Breast epithelium (tissue), 3 donors: ENCODE results near the gene TYROBP.

Experiments
- POLR2A ChIP-seq: fragments of 450-650 bp; IDR thresholded peaks from one replicate; pipeline ENCODE4 v1.6.1; 2016; ENCODE audit warnings: antibody characterized with exemption, mild to moderate bottlenecking, moderate library complexity
- POLR2AphosphoS5 ChIP-seq, 3 donors: sonication (generic); formaldehyde crosslinking; IDR thresholded peaks; one replicate each; pipeline ENCODE4 v1.6.1; 2017; ENCODE audit warnings: antibody characterized with exemption in 3 of 3
- TF ChIP-seq, protein P1 (sequence below), 3 donors: fragments of 450-650 bp; IDR thresholded peaks; one replicate each; pipeline ENCODE4 v1.5.1; 2016 to 2017; ENCODE audit warnings: antibody characterized with exemption in 3 of 3, mild to moderate bottlenecking in 3 of 3, moderate library complexity in 3 of 3

DNA sequence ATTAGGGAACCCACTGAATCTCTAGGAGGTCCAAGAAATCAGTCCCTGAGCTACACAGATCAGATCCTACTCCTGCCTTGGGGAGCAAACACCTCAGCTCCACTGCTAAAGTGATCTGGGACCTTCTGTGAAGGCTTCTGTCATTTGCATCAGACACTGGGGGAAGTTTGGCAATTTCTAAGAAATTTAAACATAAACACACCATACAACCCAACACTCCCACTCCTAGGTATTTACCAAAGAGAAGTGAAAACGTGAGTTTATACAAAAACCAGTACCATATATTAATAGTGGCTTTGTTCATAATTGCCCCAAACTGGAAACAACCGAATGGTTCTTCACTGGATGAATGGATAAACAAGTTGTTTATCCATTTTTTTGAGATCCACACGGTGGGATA is 7.3 kb upstream of the TYROBP start:
- TF ChIP-seq POLR2AphosphoS5 (IDR thresholded peaks at IDR 0.05) (no peak), POLR2A (no peak)
- TF ChIP-seq, protein P1, sequence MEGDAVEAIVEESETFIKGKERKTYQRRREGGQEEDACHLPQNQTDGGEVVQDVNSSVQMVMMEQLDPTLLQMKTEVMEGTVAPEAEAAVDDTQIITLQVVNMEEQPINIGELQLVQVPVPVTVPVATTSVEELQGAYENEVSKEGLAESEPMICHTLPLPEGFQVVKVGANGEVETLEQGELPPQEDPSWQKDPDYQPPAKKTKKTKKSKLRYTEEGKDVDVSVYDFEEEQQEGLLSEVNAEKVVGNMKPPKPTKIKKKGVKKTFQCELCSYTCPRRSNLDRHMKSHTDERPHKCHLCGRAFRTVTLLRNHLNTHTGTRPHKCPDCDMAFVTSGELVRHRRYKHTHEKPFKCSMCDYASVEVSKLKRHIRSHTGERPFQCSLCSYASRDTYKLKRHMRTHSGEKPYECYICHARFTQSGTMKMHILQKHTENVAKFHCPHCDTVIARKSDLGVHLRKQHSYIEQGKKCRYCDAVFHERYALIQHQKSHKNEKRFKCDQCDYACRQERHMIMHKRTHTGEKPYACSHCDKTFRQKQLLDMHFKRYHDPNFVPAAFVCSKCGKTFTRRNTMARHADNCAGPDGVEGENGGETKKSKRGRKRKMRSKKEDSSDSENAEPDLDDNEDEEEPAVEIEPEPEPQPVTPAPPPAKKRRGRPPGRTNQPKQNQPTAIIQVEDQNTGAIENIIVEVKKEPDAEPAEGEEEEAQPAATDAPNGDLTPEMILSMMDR (IDR thresholded peaks at IDR 0.05), result no peak
